ENCODE data around the gene HCRTR1.

Gene HCRTR1

GRCh38 chr1:31650161-31651088, 32.9 kb downstream of the HCRTR1 start:
- FAIRE-seq (no peak), DNase-seq (ENCODE audit: insufficient read length, low spot score) (no peak)
- no peak for TF ChIP-seq POLR2A (IDR thresholded peaks at IDR 0.05; ENCODE audit: low read depth, low read length)

- no peak for FAIRE-seq
- no peak for TF ChIP-seq POLR2A (IDR thresholded peaks at IDR 0.05; ENCODE audit: low read depth, low read length)
- no peak for DNase-seq (ENCODE audit: insufficient read length, low spot score)
Measured at GRCh38 chr1:31651089-31651420, 33.6 kb downstream of the HCRTR1 start.

- no peak for TF ChIP-seq POLR2A (IDR thresholded peaks at IDR 0.05; ENCODE audit: low read depth, low read length)
- FAIRE-seq (no peak), DNase-seq (ENCODE audit: insufficient read length, low spot score) (no peak)
Measured at GRCh38 chr1:31651766-31652165, 34.3 kb downstream of the HCRTR1 start.

GRCh38 chr1:31652891-31653499, 35.5 kb downstream of the HCRTR1 start:
- FAIRE-seq (no peak), DNase-seq (ENCODE audit: insufficient read length, low spot score) (no peak)
- no peak for TF ChIP-seq POLR2A (IDR thresholded peaks at IDR 0.05; ENCODE audit: low read depth, low read length)

GRCh38 chr1:31653717-31654473, 36.4 kb downstream of the HCRTR1 start:
- FAIRE-seq (no peak), DNase-seq (ENCODE audit: insufficient read length, low spot score) (no peak)
- no peak for TF ChIP-seq POLR2A (IDR thresholded peaks at IDR 0.05; ENCODE audit: low read depth, low read length)

GRCh38 chr1:31654474-31654776, 36.9 kb downstream of the HCRTR1 start:
- DNase-seq (ENCODE audit: insufficient read length, low spot score) (no peak), FAIRE-seq (no peak)
- no peak for TF ChIP-seq POLR2A (IDR thresholded peaks at IDR 0.05; ENCODE audit: low read depth, low read length)

GRCh38 chr1:31655104-31655503, 37.6 kb downstream of the HCRTR1 start:
- no peak for FAIRE-seq
- no peak for DNase-seq (ENCODE audit: insufficient read length, low spot score)
- no peak for TF ChIP-seq POLR2A (IDR thresholded peaks at IDR 0.05; ENCODE audit: low read depth, low read length)

- FAIRE-seq (no peak), DNase-seq (ENCODE audit: insufficient read length, low spot score) (no peak)
- no peak for TF ChIP-seq POLR2A (IDR thresholded peaks at IDR 0.05; ENCODE audit: low read depth, low read length)
Measured at GRCh38 chr1:31655756-31656155, 38.3 kb downstream of the HCRTR1 start.

GRCh38 chr1:31657020-31657804, 39.7 kb downstream of the HCRTR1 start:
- DNase-seq (ENCODE audit: insufficient read length, low spot score) (no peak), FAIRE-seq (no peak)
- no peak for TF ChIP-seq POLR2A (IDR thresholded peaks at IDR 0.05; ENCODE audit: low read depth, low read length)

GRCh38 chr1:31657972-31658510, 40.6 kb downstream of the HCRTR1 start:
- no peak for TF ChIP-seq POLR2A (IDR thresholded peaks at IDR 0.05; ENCODE audit: low read depth, low read length)
- DNase-seq (ENCODE audit: insufficient read length, low spot score) (no peak), FAIRE-seq (no peak)

GRCh38 chr1:31658721-31659120, 41.2 kb downstream of the HCRTR1 start:
- DNase-seq (ENCODE audit: insufficient read length, low spot score) (no peak), FAIRE-seq (no peak)
- TF ChIP-seq POLR2A (IDR thresholded peaks at IDR 0.05; ENCODE audit: low read depth, low read length) = no peak

GRCh38 chr1:31659889-31660288, 42.4 kb downstream of the HCRTR1 start:
- FAIRE-seq = no peak
- DNase-seq (ENCODE audit: insufficient read length, low spot score) = no peak
- no peak for TF ChIP-seq POLR2A (IDR thresholded peaks at IDR 0.05; ENCODE audit: low read depth, low read length)

- TF ChIP-seq POLR2A (IDR thresholded peaks at IDR 0.05; ENCODE audit: low read depth, low read length) = no peak
- no peak for DNase-seq (ENCODE audit: insufficient read length, low spot score)
- no peak for FAIRE-seq
Measured at GRCh38 chr1:31660871-31661455, 43.5 kb downstream of the HCRTR1 start.
